Activated naive CD4-positive, alpha-beta T cell treated with Interleukin-2 at 50 U/mL for 16 hours (primary cell): Measurements from ENCODE around the gene PPEF2.

Experiments used
- DNase-seq: peaks from one replicate; pipeline ENCODE4 v3.0.0-alpha.2; 2020

The PPEF2 gene

GRCh38 chr4:75831856-75832405 lies 70.3 kb downstream of the PPEF2 start:
- no peak for DNase-seq

DNA sequence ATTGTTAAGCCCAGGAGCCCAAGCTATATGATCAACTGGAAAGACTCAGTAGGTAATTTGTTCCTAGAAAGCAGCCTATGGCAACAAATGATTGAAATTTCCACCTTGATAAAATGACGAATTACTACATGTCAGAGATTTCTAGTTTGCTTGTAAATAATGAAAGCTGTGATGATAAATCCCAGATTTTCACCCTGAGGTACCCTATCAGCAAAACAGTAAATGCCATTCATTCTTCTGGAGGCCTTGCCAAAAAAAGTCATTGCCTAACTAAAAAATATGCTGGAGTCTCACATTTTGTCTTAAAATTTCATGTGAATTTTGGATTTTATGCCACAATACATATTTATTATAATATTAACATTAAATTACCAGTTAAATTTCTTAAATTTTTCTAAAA lies 71.3 kb downstream of the PPEF2 start:
- DNase-seq = no peak

- DNase-seq = no peak
Measured at GRCh38 chr4:75823812-75824211, 78.4 kb downstream of the PPEF2 start.

DNA sequence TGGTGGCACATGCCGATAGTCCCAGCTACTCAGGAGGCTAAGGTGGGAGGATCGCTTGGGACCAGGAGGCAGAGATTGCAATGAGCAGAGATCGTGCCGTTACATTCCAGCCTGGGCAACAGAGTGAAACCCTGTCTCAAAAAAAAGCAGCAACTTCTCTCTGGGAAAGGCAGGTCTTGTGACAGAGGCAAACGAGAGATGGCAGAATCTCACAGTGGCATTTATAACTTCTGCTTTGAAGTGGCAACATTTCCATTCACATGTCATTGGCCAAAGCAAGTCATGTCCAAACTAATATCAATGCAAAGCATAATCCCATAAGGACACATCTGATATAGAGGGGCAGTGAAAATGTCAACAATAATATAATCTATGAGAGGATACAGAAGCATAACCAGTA lies 79.8 kb downstream of the PPEF2 start:
- DNase-seq = no peak

GRCh38 chr4:75821966-75822365 lies 80.3 kb downstream of the PPEF2 start:
- DNase-seq = no peak

GRCh38 chr4:75821216-75821615 lies 81.0 kb downstream of the PPEF2 start:
- DNase-seq = no peak

- no peak for DNase-seq
Measured at GRCh38 chr4:75820676-75821075, 81.6 kb downstream of the PPEF2 start.

DNA sequence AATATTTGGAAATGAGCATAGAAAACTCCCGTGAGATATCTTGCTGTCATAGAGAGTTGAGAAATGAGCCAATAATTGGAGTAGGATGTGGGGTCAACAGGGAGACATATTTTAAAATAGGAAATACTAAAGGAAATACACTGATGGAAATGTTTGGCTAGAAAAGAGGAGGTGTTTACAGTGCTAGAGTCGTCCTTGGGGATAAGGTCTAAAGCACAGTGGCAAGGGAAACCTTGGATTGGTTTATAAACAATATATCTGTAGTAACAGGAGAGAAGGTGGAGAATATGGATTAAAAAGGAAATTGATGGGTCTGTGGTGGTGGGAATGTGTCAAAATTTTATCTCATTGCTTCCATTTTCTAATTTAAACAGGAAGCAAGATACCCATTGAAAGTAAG lies 82.1 kb downstream of the PPEF2 start:
- DNase-seq = no peak

- no peak for DNase-seq
Measured at GRCh38 chr4:75819121-75819520, 83.1 kb downstream of the PPEF2 start.

- no peak for DNase-seq
Measured at GRCh38 chr4:75817901-75818300, 84.4 kb downstream of the PPEF2 start.
